ENCODE data around the gene ZSCAN26.
"Not testable (repeated sequence)": the region's sequence is repeated elsewhere in the genome, so short reads cannot be mapped to it uniquely, and the experiment has no call there.

ZSCAN26 gene

DNA sequence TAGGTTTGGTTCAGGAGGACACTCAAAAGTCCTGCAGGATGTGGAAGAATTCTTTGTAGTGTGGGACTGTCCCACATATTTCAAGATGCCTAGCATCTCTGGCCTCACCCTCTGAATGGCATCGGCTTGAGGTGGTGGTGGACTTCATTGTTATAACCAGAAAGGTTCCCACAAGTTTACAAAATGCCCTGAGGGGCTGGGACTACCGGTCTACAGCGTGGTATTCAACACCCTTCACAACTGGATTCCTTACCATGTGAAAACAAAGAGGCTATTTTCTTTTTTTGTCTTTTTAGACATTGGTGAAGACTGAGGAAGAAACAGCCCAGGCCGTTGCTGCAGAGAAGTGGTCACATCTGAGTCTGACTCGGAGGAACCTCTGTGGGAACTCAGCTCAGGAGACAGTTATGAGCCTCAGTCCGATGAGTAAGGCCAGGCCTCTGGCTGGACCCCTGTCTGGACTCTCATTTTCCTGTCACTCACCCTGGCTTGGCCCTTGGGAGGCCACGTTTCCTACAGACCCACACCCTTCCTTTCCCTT is 29.6 kb downstream of the ZSCAN26 start:
- no peak overlapping the region for H3K4me3 ChIP-seq (ENCODE audit: low read length)
- TF ChIP-seq, protein P1, sequence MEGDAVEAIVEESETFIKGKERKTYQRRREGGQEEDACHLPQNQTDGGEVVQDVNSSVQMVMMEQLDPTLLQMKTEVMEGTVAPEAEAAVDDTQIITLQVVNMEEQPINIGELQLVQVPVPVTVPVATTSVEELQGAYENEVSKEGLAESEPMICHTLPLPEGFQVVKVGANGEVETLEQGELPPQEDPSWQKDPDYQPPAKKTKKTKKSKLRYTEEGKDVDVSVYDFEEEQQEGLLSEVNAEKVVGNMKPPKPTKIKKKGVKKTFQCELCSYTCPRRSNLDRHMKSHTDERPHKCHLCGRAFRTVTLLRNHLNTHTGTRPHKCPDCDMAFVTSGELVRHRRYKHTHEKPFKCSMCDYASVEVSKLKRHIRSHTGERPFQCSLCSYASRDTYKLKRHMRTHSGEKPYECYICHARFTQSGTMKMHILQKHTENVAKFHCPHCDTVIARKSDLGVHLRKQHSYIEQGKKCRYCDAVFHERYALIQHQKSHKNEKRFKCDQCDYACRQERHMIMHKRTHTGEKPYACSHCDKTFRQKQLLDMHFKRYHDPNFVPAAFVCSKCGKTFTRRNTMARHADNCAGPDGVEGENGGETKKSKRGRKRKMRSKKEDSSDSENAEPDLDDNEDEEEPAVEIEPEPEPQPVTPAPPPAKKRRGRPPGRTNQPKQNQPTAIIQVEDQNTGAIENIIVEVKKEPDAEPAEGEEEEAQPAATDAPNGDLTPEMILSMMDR (conservative IDR thresholded peaks at IDR 0.05; ENCODE audit: low read length): no peak
- no peak for DNase-seq (ENCODE audit: low read depth)

DNA sequence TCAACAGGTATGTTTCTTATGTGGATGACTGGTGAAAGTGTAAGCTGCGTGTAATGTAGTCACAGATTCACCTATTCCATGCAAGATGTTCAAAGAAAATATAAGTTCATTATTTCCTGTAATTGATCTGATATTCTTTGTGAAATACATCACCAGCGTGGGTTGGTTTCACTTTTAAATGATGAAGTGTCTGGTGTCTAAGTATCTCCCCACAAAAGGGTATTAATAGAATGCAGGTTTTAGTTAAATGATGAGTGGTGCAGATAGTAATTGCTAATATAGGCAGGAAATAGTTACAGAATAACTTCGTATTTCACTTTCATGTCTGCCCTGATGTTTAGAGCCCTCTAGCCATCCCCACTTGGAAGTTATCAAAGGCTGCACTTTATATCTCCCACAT is 36.6 kb downstream of the ZSCAN26 start:
- DNase-seq (ENCODE audit: low read depth): no peak
- H3K4me3 ChIP-seq (ENCODE audit: low read length): no peak overlapping the region
- TF ChIP-seq, protein P1 (conservative IDR thresholded peaks at IDR 0.05; ENCODE audit: low read length): no peak

DNA sequence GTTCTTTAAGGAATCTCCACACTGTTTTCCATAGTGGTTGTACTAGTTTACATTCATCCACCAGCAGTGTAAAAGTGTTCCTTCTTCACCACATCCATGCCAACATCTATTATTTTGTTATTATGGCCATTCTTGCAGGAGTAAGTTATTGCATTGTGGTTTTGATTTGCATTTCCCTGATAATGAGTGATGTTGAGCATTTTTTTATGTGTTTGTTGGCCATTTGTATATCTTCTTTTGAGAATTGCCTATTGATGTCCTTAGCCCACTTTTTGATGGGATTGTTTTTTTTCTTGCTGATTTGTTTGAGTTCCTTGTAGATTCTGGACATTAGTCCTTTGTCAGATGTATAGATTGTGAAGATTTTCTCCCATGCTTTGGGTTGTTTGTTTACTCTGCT is 39.4 kb downstream of the ZSCAN26 start:
- not testable (repeated sequence) for DNase-seq (ENCODE audit: low read depth); H3K4me3 ChIP-seq (ENCODE audit: low read length)

DNA sequence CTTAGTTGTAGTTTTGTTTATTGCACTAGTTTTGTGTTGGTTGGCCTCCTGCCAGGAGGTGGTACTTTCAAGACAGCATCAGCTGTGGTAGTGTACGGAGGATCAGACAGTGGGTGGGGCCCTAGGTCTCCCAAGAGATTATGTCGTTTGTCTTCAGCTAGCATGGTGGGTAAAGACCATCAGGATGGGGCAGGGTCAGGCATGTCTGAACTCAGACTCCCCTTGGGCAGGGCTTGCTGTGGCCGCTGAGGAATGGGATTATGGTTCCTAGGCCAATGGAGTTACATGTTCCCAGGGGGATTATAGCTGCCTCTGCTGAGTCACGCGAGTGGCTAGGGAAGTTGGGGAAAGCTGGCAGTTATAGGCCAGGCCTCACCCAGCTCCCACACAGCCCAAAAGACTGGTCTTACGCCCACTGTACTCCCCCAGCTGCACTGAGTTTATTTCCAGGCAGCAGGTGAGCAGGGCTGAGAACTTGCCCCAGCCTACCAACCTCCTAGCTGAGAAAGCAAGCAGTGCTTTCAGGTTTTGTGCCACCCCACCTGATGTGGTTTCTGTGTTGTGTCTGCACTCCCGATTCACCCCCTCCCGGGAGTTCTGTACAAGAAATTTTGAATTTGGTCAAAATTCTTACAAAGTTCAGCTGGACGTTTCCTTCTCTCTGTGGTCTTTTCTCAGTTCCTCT is 44.3 kb downstream of the ZSCAN26 start:
- TF ChIP-seq, protein P1 (conservative IDR thresholded peaks at IDR 0.05; ENCODE audit: low read length): no peak
- no peak for DNase-seq (ENCODE audit: low read depth)
- no peak overlapping the region for H3K4me3 ChIP-seq (ENCODE audit: low read length)

DNA sequence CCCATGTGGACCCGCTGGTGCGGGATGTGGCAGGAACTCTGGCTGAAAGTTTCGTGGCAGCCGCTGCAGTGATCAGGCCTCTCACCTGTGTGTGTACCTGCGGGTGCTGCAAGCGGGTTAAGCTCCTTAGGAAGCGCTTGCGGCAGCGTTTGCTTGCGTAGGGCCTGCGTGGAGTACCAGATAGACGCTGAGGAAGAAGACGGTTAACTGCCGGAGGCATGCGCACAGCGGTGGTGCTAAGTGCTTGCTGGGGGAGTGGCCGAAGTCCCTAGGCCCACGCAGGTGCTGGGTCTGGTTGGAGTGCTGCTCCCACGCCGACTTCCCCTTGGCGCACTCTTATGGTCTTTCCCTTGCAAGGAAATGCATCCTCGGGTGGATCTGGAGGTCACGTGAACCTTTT is 46.0 kb downstream of the ZSCAN26 start:
- H3K4me3 ChIP-seq (ENCODE audit: low read length): no peak overlapping the region
- no peak for DNase-seq (ENCODE audit: low read depth)
- TF ChIP-seq, protein P1 (conservative IDR thresholded peaks at IDR 0.05; ENCODE audit: low read length): no peak

DNA sequence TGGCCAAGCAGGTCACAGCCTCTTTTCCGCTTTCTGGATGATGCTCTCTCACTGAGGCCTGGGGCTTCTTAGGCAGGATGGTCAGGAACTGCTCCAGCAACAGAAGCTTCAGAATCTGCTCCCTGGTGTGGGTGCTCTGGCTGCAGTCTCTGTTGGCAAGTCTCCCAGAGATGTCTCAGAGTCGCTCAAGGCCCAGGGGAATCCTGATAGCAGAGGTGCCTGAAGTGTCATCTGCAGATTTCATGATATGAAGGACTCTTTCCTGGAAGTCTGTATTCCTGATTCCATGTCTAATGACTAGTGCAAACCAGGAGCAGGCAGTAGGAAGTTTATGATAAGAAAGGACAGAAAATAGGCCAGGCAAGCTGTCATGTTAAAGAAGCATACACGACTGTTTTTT is 48.7 kb downstream of the ZSCAN26 start:
- no peak for DNase-seq (ENCODE audit: low read depth)
- TF ChIP-seq, protein P1 (conservative IDR thresholded peaks at IDR 0.05; ENCODE audit: low read length): no peak
- H3K4me3 ChIP-seq (ENCODE audit: low read length): no peak overlapping the region

DNA sequence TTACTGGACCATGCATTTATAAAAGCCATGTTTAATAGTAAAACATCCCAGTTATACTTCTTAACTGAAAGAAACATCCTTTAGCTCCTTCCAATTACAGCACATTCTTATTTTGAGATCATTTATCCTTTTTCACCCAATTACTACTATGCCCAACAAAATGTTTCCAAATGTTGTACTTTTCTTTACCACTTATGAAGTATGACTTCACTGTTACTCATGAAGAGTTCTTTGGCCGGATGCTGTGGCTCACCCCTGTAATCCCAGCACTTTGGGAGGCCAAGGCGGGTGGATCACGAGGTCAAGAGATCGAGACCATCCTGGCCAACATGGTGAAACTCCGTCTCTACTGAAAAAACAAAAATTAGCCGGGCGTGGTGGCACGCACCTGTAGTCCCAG is 50.9 kb downstream of the ZSCAN26 start:
- not testable (repeated sequence) for H3K4me3 ChIP-seq (ENCODE audit: low read length); DNase-seq (ENCODE audit: low read depth)

DNA sequence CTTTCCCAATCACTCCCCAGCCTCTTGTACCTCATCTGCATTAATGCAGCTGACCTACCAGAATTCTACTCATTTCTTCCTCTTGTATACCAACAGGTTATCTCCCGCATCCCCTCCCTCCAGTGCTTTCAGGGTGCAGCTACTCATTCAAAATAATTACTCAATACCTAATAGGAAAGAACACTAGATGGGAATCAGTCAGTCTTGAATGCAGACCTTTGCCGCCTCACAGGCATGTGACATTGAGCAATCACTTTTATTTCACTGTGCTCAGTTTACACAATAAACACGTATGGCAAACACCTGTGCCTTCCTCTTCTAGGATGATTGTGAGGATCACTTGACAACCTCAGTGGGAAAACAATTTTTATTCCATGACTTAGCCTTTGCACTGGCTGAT is 55.7 kb downstream of the ZSCAN26 start:
- no peak for DNase-seq (ENCODE audit: low read depth)
- TF ChIP-seq, protein P1 (conservative IDR thresholded peaks at IDR 0.05; ENCODE audit: low read length): no peak
- no peak overlapping the region for H3K4me3 ChIP-seq (ENCODE audit: low read length)

Measured in AG10803 (cell line).